ENCODE results near the gene MYCBP2.

The MYCBP2 gene

GRCh38 chr13:77326905-77327604, at the start of gene MYCBP2 (continued):
- TF ChIP-seq ZNF398 (tag by site-specific recombination; IDR thresholded peaks at IDR 0.05) (peak; percentile 94), ZXDB (tag by site-specific recombination; IDR thresholded peaks at IDR 0.05) (peak; percentile 82), TRIM28 (IDR thresholded peaks at IDR 0.05; ENCODE audit: borderline replicate concordance, low read length) (peak; percentile 94), ZNF24 (tag by site-specific recombination; IDR thresholded peaks at IDR 0.05) (peak; percentile 80; the same call in 1 of the 2 replicates), ZNF639 (tag by site-specific recombination; IDR thresholded peaks at IDR 0.05) (peak; percentile 92), ZFP37 (tag by site-specific recombination; IDR thresholded peaks at IDR 0.05) (peak; percentile 86), KLF16 (tag by site-specific recombination; IDR thresholded peaks at IDR 0.05) (peak; percentile 77; the same call in 1 of the 2 replicates), ZFP3 (tag by site-specific recombination; IDR thresholded peaks at IDR 0.05; ENCODE audit: low read depth) (no peak), ZNF473 (tag by site-specific recombination; IDR thresholded peaks at IDR 0.05) (no peak), SCRT1 (tag by site-specific recombination; IDR thresholded peaks at IDR 0.05; ENCODE audit: borderline replicate concordance) (no peak), PRDM1 (tag by site-specific recombination; IDR thresholded peaks at IDR 0.05) (peak; percentile 95), ZNF449 (tag by site-specific recombination; IDR thresholded peaks at IDR 0.05) (no peak), ZNF785 (tag by site-specific recombination; IDR thresholded peaks at IDR 0.05) (no peak), PRDM10 (tag by site-specific recombination; IDR thresholded peaks at IDR 0.05) (peak; percentile 61), KLF8 (tag by site-specific recombination; IDR thresholded peaks at IDR 0.05) (peak; percentile 93), ZNF112 (tag by site-specific recombination; IDR thresholded peaks at IDR 0.05) (no peak), ZNF362 (tag by site-specific recombination; IDR thresholded peaks at IDR 0.05) (0 out of 2 replicates have a peak, but pooled peaks have one; percentile 21), ZEB2 (tag by site-specific recombination; IDR thresholded peaks at IDR 0.05) (peak; percentile 61; the same call in 1 of the 2 replicates), ZNF518A (tag by site-specific recombination; conservative IDR thresholded peaks at IDR 0.05; ENCODE audit: low read depth) (no peak), MZF1 (tag by site-specific recombination; IDR thresholded peaks at IDR 0.05; ENCODE audit: borderline replicate concordance) (0 out of 2 replicates have a peak, but pooled peaks have one; percentile 46), ZNF580 (tag by site-specific recombination; IDR thresholded peaks at IDR 0.05) (peak; percentile 75; the same call in 1 of the 2 replicates), ZNF394 (tag by site-specific recombination; IDR thresholded peaks at IDR 0.05; ENCODE audit: borderline replicate concordance) (peak; percentile 68), ZNF558 (tag by site-specific recombination; IDR thresholded peaks at IDR 0.05) (peak; percentile 76; the same call in 1 of the 2 replicates), ZNF223 (tag by site-specific recombination; IDR thresholded peaks at IDR 0.05) (no peak)

Measured in HEK293 (cell line).